Omental fat pad (tissue), 4 donors: ENCODE data around the gene CCDC74A. TPM values are rescaled to one million over a fixed set of nuclear protein-coding genes. Genes with fewer than 3 reads are reported as not detected.
"Not testable (repeated sequence)": the region's sequence is repeated elsewhere in the genome, so short reads cannot be mapped to it uniquely, and the experiment has no call there.

Experiments used
- ATAC-seq: fragments of 150-250 bp; one replicate; pipeline ENCODE4 v1.9.1; 2016; ENCODE audit warnings: mild to moderate bottlenecking, moderate library complexity; ENCODE audit not compliant: low FRiP score
- DNase-seq: peaks from one replicate; pipeline ENCODE4 v3.0.0-alpha.2; 2019; ENCODE audit warnings: low spot score
- CTCF ChIP-seq, 3 donors: fragments of 450-650 bp; IDR thresholded peaks; one replicate each; pipeline ENCODE4 v1.5.1; 2016 to 2017; ENCODE audit warnings: antibody characterized with exemption in 3 of 3, mild to moderate bottlenecking in 3 of 3, moderate library complexity in 2 of 3
- total RNA-seq, 4 donors: library from RNA; depleted of rRNA; stranded (reverse); fragments of >200 nt; gene quantifications; one replicate each; pipeline ENCODE4 v1.1.0, GENCODE V29; 2016

CCDC74A gene
- total RNA-seq, 4 donors from 2014 or later, result 1.7 to 7.4 (median 2.8) TPM

GRCh38 chr2:131556998-131557397, 29.3 kb downstream of the CCDC74A start:
- ATAC-seq, result no peak
- no peak for TF ChIP-seq CTCF (IDR thresholded peaks at IDR 0.05)
- no peak for DNase-seq

- TF ChIP-seq CTCF (IDR thresholded peaks at IDR 0.05), result no peak
- no peak for ATAC-seq
- no peak for DNase-seq
These were observed 30.1 kb downstream of the CCDC74A start for GRCh38 chr2:131557558-131558321.

GRCh38 chr2:131566371-131566770, 38.7 kb downstream of the CCDC74A start:
- DNase-seq (no peak), ATAC-seq (no peak)
- TF ChIP-seq CTCF (IDR thresholded peaks at IDR 0.05), result no peak

DNA sequence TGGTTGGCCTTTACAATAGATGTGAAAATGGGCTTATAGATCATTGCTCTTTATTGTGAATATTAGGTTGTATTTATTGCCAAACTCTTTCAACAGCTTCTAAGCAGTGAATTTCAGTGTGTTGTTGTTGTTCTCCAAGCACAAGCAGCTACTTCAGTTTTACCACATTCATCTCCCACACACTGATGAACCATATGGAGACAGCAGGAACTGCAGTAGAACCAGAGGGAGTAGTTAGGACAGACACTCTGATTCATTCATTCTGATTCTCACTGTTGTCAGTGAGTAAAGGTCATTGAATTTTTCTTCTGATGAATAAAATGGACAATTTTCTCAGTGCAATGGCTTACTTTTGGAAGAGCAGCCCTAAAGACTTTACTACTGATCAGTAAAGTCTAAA, 40.2 kb downstream of the CCDC74A start:
- no peak for TF ChIP-seq CTCF (IDR thresholded peaks at IDR 0.05)
- ATAC-seq, result no peak
- DNase-seq, result no peak

GRCh38 chr2:131568401-131568800, 40.7 kb downstream of the CCDC74A start:
- not testable (repeated sequence) for DNase-seq, ATAC-seq

GRCh38 chr2:131572175-131572574, 44.5 kb downstream of the CCDC74A start:
- TF ChIP-seq CTCF (IDR thresholded peaks at IDR 0.05), result no peak
- ATAC-seq (no peak), DNase-seq (no peak)

DNA sequence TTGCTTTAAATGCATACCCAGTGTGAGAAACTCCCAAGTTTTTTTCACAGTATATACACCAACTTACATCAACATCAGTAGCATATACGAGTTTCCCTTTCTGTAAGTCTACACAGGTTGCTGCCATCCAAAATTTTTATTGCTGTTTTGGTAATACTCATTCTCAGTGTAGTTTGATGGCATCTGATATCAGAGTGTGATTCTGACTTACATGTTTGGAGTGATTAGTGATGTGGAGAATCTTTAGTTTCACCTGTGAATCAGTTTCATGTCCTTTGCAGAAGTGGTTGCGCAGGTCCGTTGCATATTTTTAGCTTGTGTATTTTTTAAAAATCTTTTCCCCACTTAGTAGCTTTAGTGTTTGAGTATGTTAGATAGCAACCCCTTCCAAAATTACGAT, 50.1 kb downstream of the CCDC74A start:
- ATAC-seq (no peak), DNase-seq (no peak)
- no peak for TF ChIP-seq CTCF (IDR thresholded peaks at IDR 0.05)
